GM18858 (cell line): Measurements from ENCODE around the gene ERAP2.
"Not testable (repeated sequence)": the region's sequence is repeated elsewhere in the genome, so short reads cannot be mapped to it uniquely, and the experiment has no call there.

Experiments
- ATAC-seq: cut with Tn5 transposase; IDR thresholded peaks from one replicate; pipeline ENCODE4 v1.9.1; 2021; ENCODE audit not compliant: unreplicated experiment

Gene ERAP2

GRCh38 chr5:96876292-96876850 lies at the start of gene ERAP2:
Gene ERAP2 (plus strand): TSS chr5:96876500. CDS start chr5:96879686, 3,186 bp downstream.
- ATAC-seq, result peak; percentile 40

- ATAC-seq, result no peak
Measured at GRCh38 chr5:96829297-96829696, 47.0 kb upstream of the ERAP2 start.

- ATAC-seq, result no peak
Measured at GRCh38 chr5:96834016-96834415, 42.3 kb upstream of the ERAP2 start.

- ATAC-seq, result peak; percentile 47
Measured at GRCh38 chr5:96835791-96836191, 40.5 kb upstream of the ERAP2 start.

GRCh38 chr5:96836817-96837216 lies 39.5 kb upstream of the ERAP2 start:
- no peak for ATAC-seq

GRCh38 chr5:96837303-96837702 lies 39.0 kb upstream of the ERAP2 start:
- no peak for ATAC-seq

GRCh38 chr5:96838201-96839070 lies 37.9 kb upstream of the ERAP2 start:
- ATAC-seq, result no peak

GRCh38 chr5:96839071-96839592 lies 37.2 kb upstream of the ERAP2 start:
- ATAC-seq, result no peak

GRCh38 chr5:96841931-96842330 lies 34.4 kb upstream of the ERAP2 start:
- ATAC-seq, result not testable (repeated sequence)

GRCh38 chr5:96843140-96843539 lies 33.2 kb upstream of the ERAP2 start:
- ATAC-seq, result no peak

GRCh38 chr5:96844481-96844990 lies 31.8 kb upstream of the ERAP2 start:
- no peak for ATAC-seq

- no peak for ATAC-seq
Measured at GRCh38 chr5:96851312-96852062, 24.8 kb upstream of the ERAP2 start.

- no peak for ATAC-seq
Measured at GRCh38 chr5:96852759-96853158, 23.5 kb upstream of the ERAP2 start.

GRCh38 chr5:96854067-96854466 lies 22.2 kb upstream of the ERAP2 start:
- ATAC-seq, result no peak

- ATAC-seq, result no peak
Measured at GRCh38 chr5:96855031-96855872, 21.0 kb upstream of the ERAP2 start.

GRCh38 chr5:96856371-96856770 lies 19.9 kb upstream of the ERAP2 start:
- ATAC-seq, result no peak

GRCh38 chr5:96857454-96857853 lies 18.8 kb upstream of the ERAP2 start:
- no peak for ATAC-seq

- no peak for ATAC-seq
Measured at GRCh38 chr5:96857924-96858323, 18.4 kb upstream of the ERAP2 start.

- no peak for ATAC-seq
Measured at GRCh38 chr5:96859375-96859774, 16.9 kb upstream of the ERAP2 start.

- peak; percentile 68 for ATAC-seq
Measured at GRCh38 chr5:96861076-96861475, 15.2 kb upstream of the ERAP2 start.
